GM18505 (cell line): ENCODE data around the gene PRKRA.
"Not testable (repeated sequence)": the region's sequence is repeated elsewhere in the genome, so short reads cannot be mapped to it uniquely, and the experiment has no call there.

Source experiments
- ATAC-seq: cut with Tn5 transposase; IDR thresholded peaks from one replicate; pipeline ENCODE4 v1.9.1; 2021; ENCODE audit not compliant: unreplicated experiment
- POLR2A ChIP-seq: IDR thresholded peaks from 4 replicates; pipeline ENCODE4 v1.6.1; 2011; ENCODE audit warnings: borderline replicate concordance; ENCODE audit not compliant: insufficient read depth, insufficient read length; ENCODE audit errors: extremely low read depth

PRKRA gene

GRCh38 chr2:178415979-178416378 lies 35.0 kb downstream of the PRKRA start:
- ATAC-seq = no peak
- no peak for TF ChIP-seq POLR2A

- ATAC-seq = peak; percentile 75
- peak; percentile 71 for TF ChIP-seq POLR2A
Observed at GRCh38 chr2:178414266-178415247, 36.4 kb downstream of the PRKRA start.

GRCh38 chr2:178413472-178414265 lies 37.3 kb downstream of the PRKRA start:
- peak; percentile 76 for ATAC-seq
- peak; percentile 77 for TF ChIP-seq POLR2A

- not testable (repeated sequence) for ATAC-seq
Observed at GRCh38 chr2:178412453-178412852, 38.5 kb downstream of the PRKRA start.

GRCh38 chr2:178412047-178412446 lies 38.9 kb downstream of the PRKRA start:
- no peak for ATAC-seq
- TF ChIP-seq POLR2A = no peak

GRCh38 chr2:178409261-178409660 lies 41.7 kb downstream of the PRKRA start:
- TF ChIP-seq POLR2A = no peak
- ATAC-seq = no peak

GRCh38 chr2:178404368-178404767 lies 46.6 kb downstream of the PRKRA start:
- ATAC-seq = peak; percentile 99
- no peak for TF ChIP-seq POLR2A

- peak; percentile 25 for ATAC-seq
- no peak for TF ChIP-seq POLR2A
Observed at GRCh38 chr2:178403671-178404306, 47.2 kb downstream of the PRKRA start.

GRCh38 chr2:178401994-178402437 lies 49.0 kb downstream of the PRKRA start:
- no peak for ATAC-seq
- TF ChIP-seq POLR2A = no peak

GRCh38 chr2:178397002-178397605 lies 53.9 kb downstream of the PRKRA start:
- no peak for TF ChIP-seq POLR2A
- ATAC-seq = peak; percentile 93

- ATAC-seq = no peak
- no peak for TF ChIP-seq POLR2A
Observed at GRCh38 chr2:178395941-178396570, 54.9 kb downstream of the PRKRA start.

- ATAC-seq = no peak
- TF ChIP-seq POLR2A = no peak
Observed at GRCh38 chr2:178395295-178395694, 55.7 kb downstream of the PRKRA start.
